Endothelial cell of umbilical vein (primary cell): Measurements from ENCODE around the gene PELI2.

Experiments
- CTCF ChIP-seq, 2 donors: IDR thresholded peaks; 1 replicate in 1 of 2; 2 replicates in 1 of 2; pipeline ENCODE4 v1.5.1; 2011; ENCODE audit warnings: low read length in 2 of 2, mild to moderate bottlenecking in 2 of 2, moderate library complexity in 2 of 2, control low read depth in 1 of 2, inconsistent platforms in 1 of 2, low read depth in 1 of 2; ENCODE audit not compliant: insufficient read depth in 1 of 2; ENCODE audit errors: extremely low read depth in 1 of 2
- EZH2 ChIP-seq: IDR thresholded peaks from 2 replicates; pipeline ENCODE4 v1.6.1; 2012; ENCODE audit warnings: borderline replicate concordance, low read depth, mild to moderate bottlenecking, moderate library complexity, low read length, inconsistent platforms; ENCODE audit not compliant: severe bottlenecking
- FOS ChIP-seq: IDR thresholded peaks from 2 replicates; pipeline ENCODE4 v1.6.1; 2011; ENCODE audit warnings: mild to moderate bottlenecking, low read length, moderate library complexity, borderline replicate concordance; ENCODE audit not compliant: insufficient read depth
- GATA2 ChIP-seq: IDR thresholded peaks from 2 replicates; pipeline ENCODE4 v1.7.0; 2011; ENCODE audit warnings: low read depth, mild to moderate bottlenecking, moderate library complexity, mixed read lengths, low read length; ENCODE audit not compliant: insufficient read length, insufficient read depth
- JUN ChIP-seq: IDR thresholded peaks from 2 replicates; pipeline ENCODE4 v1.6.1; 2011; ENCODE audit warnings: borderline replicate concordance, low read depth; ENCODE audit not compliant: insufficient read length, insufficient read depth
- MAX ChIP-seq: IDR thresholded peaks from 2 replicates; pipeline ENCODE4 v1.6.1; 2011; ENCODE audit not compliant: insufficient read depth, insufficient read length
- MYC ChIP-seq: IDR thresholded peaks from one replicate; pipeline ENCODE4 v1.6.1; 2011; ENCODE audit warnings: mild to moderate bottlenecking, low read depth, low read length
- POLR2A ChIP-seq: IDR thresholded peaks from 2 replicates; pipeline ENCODE4 v1.6.1; 2012; ENCODE audit warnings: low read depth, mild to moderate bottlenecking, control low read depth, low read length
- POLR2AphosphoS5 ChIP-seq: IDR thresholded peaks from 2 replicates; pipeline ENCODE4 v1.6.1; 2012; ENCODE audit warnings: low read depth, mild to moderate bottlenecking, control low read depth, low read length, moderate library complexity; ENCODE audit not compliant: insufficient read depth

- TF ChIP-seq CTCF (IDR thresholded peaks at IDR 0.05; ENCODE audit: extremely low read depth in 1 of 2, insufficient read depth in 1 of 2, low read depth in 1 of 2, low read length in 2 of 2) = no peak
- no peak for TF ChIP-seq POLR2AphosphoS5
- TF ChIP-seq JUN = no peak
- TF ChIP-seq POLR2A = no peak
- TF ChIP-seq MAX = no peak
- no peak for TF ChIP-seq EZH2
- no peak for TF ChIP-seq MYC
- no peak for TF ChIP-seq FOS
- no peak for TF ChIP-seq GATA2
Observed at GRCh38 chr14:56349960-56350359, 231.7 kb downstream of the PELI2 start.
